Tibial nerve (tissue), 4 donors: ENCODE measurements around the gene MKS1. TPM values are rescaled to one million over a fixed set of nuclear protein-coding genes. Genes with fewer than 3 reads are reported as not detected.

Source experiments
- DNase-seq, 2 donors: peaks; one replicate each; pipeline ENCODE4 v3.0.0-alpha.2; 2019; ENCODE audit warnings: low spot score in 2 of 2
- H3K27ac ChIP-seq, 4 donors: fragments of 200-600 bp; sonication (generic) in 3 of 4; one replicate each; pipeline ENCODE4 v1.5.1; 2017 to 2019; ENCODE audit warnings: mild to moderate bottlenecking in 1 of 4
- H3K27me3 ChIP-seq, 2 donors: fragments of 200-600 bp; sonication (generic) in 1 of 2; one replicate each; pipeline versions ENCODE4 v1.5.1 to v1.6.0; 2017 to 2019
- H3K36me3 ChIP-seq, 3 donors: fragments of 200-600 bp; sonication (generic); one replicate each; pipeline ENCODE4 v1.5.1; 2018 to 2019
- H3K4me1 ChIP-seq, 4 donors: fragments of 200-600 bp; sonication (generic) in 3 of 4; one replicate each; pipeline ENCODE4 v1.5.1; 2017 to 2019
- H3K4me3 ChIP-seq, 4 donors: fragments of 200-600 bp; sonication (generic) in 3 of 4; one replicate each; pipeline ENCODE4 v1.5.1; 2017 to 2019; ENCODE audit warnings: mild to moderate bottlenecking in 1 of 4, moderate library complexity in 1 of 4
- H3K9me3 ChIP-seq, 4 donors: fragments of 200-600 bp; sonication (generic) in 3 of 4; one replicate each; pipeline ENCODE4 v1.5.1; 2017 to 2019
- EP300 ChIP-seq, 2 donors: sonication (generic); formaldehyde crosslinking; IDR thresholded peaks; one replicate each; pipeline ENCODE4 v1.6.1; 2017; ENCODE audit warnings: antibody characterized with exemption in 2 of 2, mild to moderate bottlenecking in 1 of 2
- POLR2A ChIP-seq, 2 donors: fragments of 450-650 bp; IDR thresholded peaks; one replicate each; pipeline ENCODE4 v1.6.1; 2017; ENCODE audit warnings: antibody characterized with exemption in 2 of 2, mild to moderate bottlenecking in 2 of 2, moderate library complexity in 2 of 2
- WGBS, 2 donors: methylation state at CpG; one replicate each; pipeline ENCODE4 v1.1.5; 2018; 5-methylcytosine and 5-hydroxymethylcytosine counted together
- total RNA-seq, 4 donors: library from RNA; depleted of rRNA; stranded (reverse); fragments of >200 nt; gene quantifications; one replicate each; pipeline ENCODE4 v1.1.0, GENCODE V29; 2016
- TF ChIP-seq, protein P1 (sequence below), 5 experiments: fragments of 200-600 bp in 3 of 5; fragments of 450-650 bp in 2 of 5; sonication (generic) in 3 of 5; IDR thresholded peaks; one replicate each; pipeline ENCODE4 v1.5.1; 2016 to 2019; ENCODE audit warnings: antibody characterized with exemption in 5 of 5, mild to moderate bottlenecking in 3 of 5, moderate library complexity in 2 of 5

MKS1 gene
- total RNA-seq, 4 donors from 2014 or later, result 15.7 to 25.1 (median 18.5) TPM

DNA sequence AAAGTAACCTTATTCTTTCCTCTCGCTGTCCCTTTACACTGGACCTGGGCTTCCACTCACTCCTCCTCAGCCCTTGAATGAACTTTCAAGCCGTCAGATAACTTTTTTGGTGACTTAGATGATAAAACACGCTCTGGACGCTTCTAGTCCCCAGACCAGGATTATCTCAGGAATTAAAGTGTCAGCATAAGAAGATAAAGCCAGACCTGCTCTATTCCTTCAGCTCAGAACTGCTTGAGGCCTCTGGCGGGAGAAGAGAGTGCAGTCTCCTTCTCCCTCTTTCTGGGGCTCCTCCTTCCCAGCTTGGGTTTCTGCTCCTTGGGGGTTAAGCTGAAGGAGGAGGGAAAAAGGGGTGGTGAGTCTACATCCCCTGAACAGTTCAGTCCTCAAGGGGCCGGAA, 25.9 kb upstream of the MKS1 start:
- Histone ChIP-seq H3K4me3 (no peak overlapping the region), H3K4me1 (peaks cover 0 to 12% (median 3%) of the 10 kb centered on the region in 4 donors), H3K27ac (no peak overlapping the region), H3K36me3 (no peaks in the 10 kb centered on the region), H3K27me3 (peaks cover 0 to 58% of the 10 kb centered on the region in 2 donors), H3K9me3 (no peaks in the 10 kb centered on the region)
- DNase-seq, result no peak
- TF ChIP-seq, protein P1, sequence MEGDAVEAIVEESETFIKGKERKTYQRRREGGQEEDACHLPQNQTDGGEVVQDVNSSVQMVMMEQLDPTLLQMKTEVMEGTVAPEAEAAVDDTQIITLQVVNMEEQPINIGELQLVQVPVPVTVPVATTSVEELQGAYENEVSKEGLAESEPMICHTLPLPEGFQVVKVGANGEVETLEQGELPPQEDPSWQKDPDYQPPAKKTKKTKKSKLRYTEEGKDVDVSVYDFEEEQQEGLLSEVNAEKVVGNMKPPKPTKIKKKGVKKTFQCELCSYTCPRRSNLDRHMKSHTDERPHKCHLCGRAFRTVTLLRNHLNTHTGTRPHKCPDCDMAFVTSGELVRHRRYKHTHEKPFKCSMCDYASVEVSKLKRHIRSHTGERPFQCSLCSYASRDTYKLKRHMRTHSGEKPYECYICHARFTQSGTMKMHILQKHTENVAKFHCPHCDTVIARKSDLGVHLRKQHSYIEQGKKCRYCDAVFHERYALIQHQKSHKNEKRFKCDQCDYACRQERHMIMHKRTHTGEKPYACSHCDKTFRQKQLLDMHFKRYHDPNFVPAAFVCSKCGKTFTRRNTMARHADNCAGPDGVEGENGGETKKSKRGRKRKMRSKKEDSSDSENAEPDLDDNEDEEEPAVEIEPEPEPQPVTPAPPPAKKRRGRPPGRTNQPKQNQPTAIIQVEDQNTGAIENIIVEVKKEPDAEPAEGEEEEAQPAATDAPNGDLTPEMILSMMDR (IDR thresholded peaks at IDR 0.05), result no peak
- TF ChIP-seq POLR2A (IDR thresholded peaks at IDR 0.05) (no peak), EP300 (IDR thresholded peaks at IDR 0.05) (no peak)
- WGBS, 2 donors, result 58 to 59% methylated on average over 6 of the region's 6 CpGs

DNA sequence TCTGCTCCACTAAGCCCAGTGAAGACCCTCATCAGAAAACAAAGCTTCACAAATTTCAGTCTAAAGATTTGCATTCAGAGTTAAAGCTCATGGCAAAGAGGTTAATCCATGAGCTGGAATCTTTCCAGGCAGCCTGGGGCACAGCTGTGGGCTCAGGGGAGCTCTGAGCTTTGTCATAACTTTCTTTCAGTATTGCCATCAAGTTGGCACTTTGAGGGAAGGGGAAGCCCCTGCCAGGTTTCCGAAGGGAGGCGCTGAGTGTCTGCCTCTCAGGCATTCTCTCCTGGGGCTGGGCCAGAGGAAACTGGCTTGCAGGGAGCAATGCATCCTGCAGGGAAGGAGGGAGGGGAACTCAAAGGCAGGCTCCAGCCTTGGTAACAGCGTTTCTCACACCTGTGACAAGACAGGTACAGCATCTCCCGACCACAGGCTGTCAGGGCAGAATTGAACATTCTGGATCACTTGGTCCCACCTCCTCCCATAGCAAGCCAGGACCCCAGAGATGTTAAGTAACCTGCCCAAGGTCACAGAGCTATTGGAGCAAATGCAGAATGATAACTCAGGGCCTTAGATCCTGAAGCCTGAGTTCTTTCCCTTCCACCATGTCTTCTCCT, 23.2 kb upstream of the MKS1 start:
- WGBS, 2 donors, result 14 to 16% methylated on average over 4 of the region's 4 CpGs
- no peaks in the 10 kb centered on the region for H3K4me1 ChIP-seq
- no peak for DNase-seq
- peaks cover 0 to 63% of the 10 kb centered on the region in 2 donors for H3K27me3 ChIP-seq
- H3K9me3 ChIP-seq, result no peaks in the 10 kb centered on the region
- H3K4me3 ChIP-seq, result no peak overlapping the region
- H3K27ac ChIP-seq, result no peak overlapping the region
- TF ChIP-seq, protein P1 (IDR thresholded peaks at IDR 0.05), result no peak
- TF ChIP-seq POLR2A (IDR thresholded peaks at IDR 0.05) (no peak), EP300 (IDR thresholded peaks at IDR 0.05) (no peak)
- H3K36me3 ChIP-seq, result no peaks in the 10 kb centered on the region

DNA sequence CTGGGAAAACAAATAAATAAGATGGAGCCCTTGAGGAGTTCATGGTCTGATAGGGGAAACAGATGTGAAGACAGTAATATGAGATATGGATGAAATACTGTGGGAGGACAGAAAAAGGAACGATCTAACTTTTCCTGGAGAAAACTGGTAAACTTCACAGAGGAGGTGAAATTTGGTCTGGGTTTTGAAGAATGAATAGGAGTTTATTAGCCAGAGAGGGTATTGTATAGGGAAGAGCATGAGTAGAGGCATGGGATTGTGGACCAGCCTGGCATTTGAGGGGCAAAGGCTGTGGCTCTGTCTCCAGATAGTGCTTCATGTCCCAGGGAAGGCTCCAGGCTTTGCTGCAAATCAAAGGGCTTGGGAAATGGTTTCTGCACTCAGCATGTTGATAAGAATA, 20.9 kb upstream of the MKS1 start:
- no peaks in the 10 kb centered on the region for H3K9me3 ChIP-seq
- no peak for TF ChIP-seq EP300 (IDR thresholded peaks at IDR 0.05)
- TF ChIP-seq, protein P1 (IDR thresholded peaks at IDR 0.05), result no peak
- TF ChIP-seq POLR2A (IDR thresholded peaks at IDR 0.05), result no peak
- H3K36me3 ChIP-seq, result no peaks in the 10 kb centered on the region
- H3K27me3 ChIP-seq, result peaks cover 0 to 72% of the 10 kb centered on the region in 2 donors
- no peaks in the 10 kb centered on the region for H3K4me1 ChIP-seq
- no peak overlapping the region for H3K27ac ChIP-seq
- DNase-seq, result no peak
- WGBS, 2 donors, result 68 to 81% methylated on average over 1 of the region's 1 CpG
- no peak overlapping the region for H3K4me3 ChIP-seq

DNA sequence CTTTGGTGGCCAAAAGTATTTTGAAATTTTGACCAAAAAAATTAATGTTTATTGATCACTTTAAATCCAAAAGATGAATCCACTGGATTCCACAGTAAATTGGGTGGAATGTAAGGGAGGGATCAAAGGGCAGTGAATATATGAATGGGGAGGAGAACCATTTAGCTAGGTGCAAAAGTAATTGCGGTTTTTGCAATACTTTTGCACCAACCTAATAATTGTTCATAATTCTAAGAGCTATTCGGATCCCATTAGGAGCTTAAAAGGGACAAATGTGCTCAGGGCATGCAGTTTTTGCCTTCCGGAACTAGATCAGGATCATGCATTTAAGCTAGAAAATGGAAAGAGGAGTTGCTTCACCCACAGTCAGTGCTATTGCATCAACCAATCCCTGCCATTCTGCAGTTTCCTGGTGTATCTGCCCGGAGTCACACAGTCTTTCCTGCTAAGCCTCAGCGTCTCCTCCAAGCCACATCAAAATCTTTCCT, 19.1 kb upstream of the MKS1 start, which contains the start of gene LPO:
Gene LPO, plus strand, starts transcription at position 438 of the 488 bp plus-strand sequence. CDS start 4,396 bp downstream, outside the sequence.
- Histone ChIP-seq H3K9me3 (no peaks in the 10 kb centered on the region), H3K4me3 (no peak within 1 kb of the TSS), H3K36me3 (no peaks in the 10 kb centered on the region), H3K27me3 (peaks cover 0 to 80% of the 10 kb centered on the region in 2 donors), H3K27ac (no peak within 1 kb of the TSS), H3K4me1 (no peaks in the 10 kb centered on the region)
- TF ChIP-seq, protein P1 (IDR thresholded peaks at IDR 0.05), result no peak
- TF ChIP-seq EP300 (IDR thresholded peaks at IDR 0.05) (no peak), POLR2A (IDR thresholded peaks at IDR 0.05) (no peak)
- WGBS, 2 donors, result 70% methylated on average over 5 of the region's 5 CpGs
- DNase-seq, result no peak

DNA sequence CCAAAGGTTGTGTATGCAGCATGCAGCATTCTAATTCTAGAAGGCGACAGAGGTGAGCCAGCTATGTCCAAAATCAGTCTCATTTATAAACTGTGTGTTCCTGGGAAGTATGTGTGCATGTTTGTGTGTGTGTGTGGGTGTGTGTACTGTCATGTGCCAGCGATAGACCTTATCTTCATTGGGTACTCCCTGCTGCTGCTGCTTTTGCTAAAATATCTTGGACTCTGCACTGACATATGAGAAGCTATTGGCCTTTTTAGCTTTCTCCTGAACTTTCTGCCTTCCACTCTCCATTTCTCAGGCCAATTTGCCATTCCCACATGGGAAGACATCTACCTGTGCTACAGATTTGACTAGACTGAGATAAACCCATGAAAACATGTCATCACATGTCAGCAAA, 17.3 kb upstream of the MKS1 start:
- WGBS, 2 donors, result 78 to 85% methylated on average over 2 of the region's 2 CpGs
- Histone ChIP-seq H3K36me3 (no peaks in the 10 kb centered on the region), H3K27ac (no peak overlapping the region), H3K9me3 (no peaks in the 10 kb centered on the region), H3K27me3 (peaks cover 0 to 74% of the 10 kb centered on the region in 2 donors), H3K4me3 (no peak overlapping the region), H3K4me1 (no peaks in the 10 kb centered on the region)
- TF ChIP-seq, protein P1 (IDR thresholded peaks at IDR 0.05), result no peak
- TF ChIP-seq EP300 (IDR thresholded peaks at IDR 0.05), result no peak
- TF ChIP-seq POLR2A (IDR thresholded peaks at IDR 0.05), result no peak
- DNase-seq, result no peak
